WI38 (cell line): Measurements from ENCODE around the gene UBAC1.
A peak's percentile ranks its signal among the peaks of the same experiment; 100 is the strongest.
"Not testable (repeated sequence)": the region's sequence is repeated elsewhere in the genome, so short reads cannot be mapped to it uniquely, and the experiment has no call there.

ENCODE experiments used
- H3K4me3 ChIP-seq: 2 replicates; pipeline ENCODE4 v1.5.1; 2011; ENCODE audit warnings: low read depth, mild to moderate bottlenecking, control low read depth, low read length
- TF ChIP-seq, protein P1 (sequence below): IDR thresholded peaks from 2 replicates; pipeline ENCODE4 v1.5.1; 2012; ENCODE audit warnings: low read depth, mild to moderate bottlenecking, control low read depth, low read length

Gene UBAC1

DNA sequence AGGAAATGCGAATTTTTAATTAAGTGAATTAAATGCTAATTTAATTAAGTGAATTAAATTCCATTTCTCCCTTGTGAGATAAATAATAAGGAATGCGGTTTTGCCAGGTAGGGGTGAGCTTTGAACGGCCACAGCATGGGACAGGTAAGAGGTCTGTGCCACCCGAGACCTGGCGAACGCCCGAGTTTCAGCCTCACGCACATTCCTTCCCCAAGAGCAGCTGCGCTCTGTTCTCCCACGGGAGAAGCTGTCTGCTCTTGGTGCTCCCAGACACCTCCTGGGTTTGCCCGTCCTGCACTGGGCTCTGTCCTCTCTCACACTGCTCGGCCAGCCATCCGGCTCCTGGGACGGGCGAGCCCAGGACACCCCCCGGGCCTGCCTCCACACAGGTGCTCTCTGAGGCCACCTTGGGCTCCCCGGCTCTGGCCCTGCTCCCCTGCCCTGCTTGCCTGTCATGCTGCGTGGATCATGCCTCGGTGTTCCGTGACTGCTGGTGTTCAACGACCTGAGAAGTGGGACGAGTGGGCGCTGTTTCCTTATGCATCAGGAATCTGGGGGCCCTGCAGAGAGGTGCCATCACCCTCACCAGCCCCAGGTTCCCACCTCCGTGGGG, 40.1 kb downstream of the UBAC1 start:
- TF ChIP-seq, protein P1, sequence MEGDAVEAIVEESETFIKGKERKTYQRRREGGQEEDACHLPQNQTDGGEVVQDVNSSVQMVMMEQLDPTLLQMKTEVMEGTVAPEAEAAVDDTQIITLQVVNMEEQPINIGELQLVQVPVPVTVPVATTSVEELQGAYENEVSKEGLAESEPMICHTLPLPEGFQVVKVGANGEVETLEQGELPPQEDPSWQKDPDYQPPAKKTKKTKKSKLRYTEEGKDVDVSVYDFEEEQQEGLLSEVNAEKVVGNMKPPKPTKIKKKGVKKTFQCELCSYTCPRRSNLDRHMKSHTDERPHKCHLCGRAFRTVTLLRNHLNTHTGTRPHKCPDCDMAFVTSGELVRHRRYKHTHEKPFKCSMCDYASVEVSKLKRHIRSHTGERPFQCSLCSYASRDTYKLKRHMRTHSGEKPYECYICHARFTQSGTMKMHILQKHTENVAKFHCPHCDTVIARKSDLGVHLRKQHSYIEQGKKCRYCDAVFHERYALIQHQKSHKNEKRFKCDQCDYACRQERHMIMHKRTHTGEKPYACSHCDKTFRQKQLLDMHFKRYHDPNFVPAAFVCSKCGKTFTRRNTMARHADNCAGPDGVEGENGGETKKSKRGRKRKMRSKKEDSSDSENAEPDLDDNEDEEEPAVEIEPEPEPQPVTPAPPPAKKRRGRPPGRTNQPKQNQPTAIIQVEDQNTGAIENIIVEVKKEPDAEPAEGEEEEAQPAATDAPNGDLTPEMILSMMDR = no peak
- no peak overlapping the region for H3K4me3 ChIP-seq

DNA sequence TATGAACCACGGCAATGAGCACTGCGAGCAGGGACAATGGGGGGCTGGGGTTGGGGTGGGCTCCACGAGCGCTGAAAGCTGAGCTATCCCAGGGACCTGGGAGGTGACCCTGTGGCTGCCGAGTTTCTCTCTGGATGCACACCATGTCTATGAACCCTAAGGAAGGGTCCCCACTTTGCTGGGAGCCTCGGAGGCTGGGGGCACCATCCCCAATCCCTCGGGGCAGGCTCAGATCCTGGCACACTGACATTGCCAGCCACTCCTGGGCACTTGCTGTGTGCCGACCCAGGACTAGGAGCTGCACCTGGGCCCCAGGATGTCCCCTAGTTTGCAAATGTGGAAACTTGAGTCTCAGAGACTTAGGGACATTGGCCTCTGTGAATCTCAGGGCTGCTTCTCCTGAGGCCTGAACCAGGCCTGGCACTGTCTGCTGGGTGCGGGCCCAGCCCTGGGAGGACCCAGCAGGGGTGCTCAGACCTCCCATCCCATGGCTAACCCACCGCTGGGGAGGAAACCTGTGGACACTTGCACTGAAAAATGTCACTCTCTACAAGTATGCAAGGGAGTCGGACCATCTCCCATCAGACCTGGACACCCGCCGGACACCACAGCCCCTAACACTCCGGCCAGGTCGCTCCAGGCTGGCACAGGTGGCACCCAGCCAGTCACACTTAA, 40.8 kb downstream of the UBAC1 start:
- TF ChIP-seq, protein P1 = no peak
- H3K4me3 ChIP-seq = no peak overlapping the region

DNA sequence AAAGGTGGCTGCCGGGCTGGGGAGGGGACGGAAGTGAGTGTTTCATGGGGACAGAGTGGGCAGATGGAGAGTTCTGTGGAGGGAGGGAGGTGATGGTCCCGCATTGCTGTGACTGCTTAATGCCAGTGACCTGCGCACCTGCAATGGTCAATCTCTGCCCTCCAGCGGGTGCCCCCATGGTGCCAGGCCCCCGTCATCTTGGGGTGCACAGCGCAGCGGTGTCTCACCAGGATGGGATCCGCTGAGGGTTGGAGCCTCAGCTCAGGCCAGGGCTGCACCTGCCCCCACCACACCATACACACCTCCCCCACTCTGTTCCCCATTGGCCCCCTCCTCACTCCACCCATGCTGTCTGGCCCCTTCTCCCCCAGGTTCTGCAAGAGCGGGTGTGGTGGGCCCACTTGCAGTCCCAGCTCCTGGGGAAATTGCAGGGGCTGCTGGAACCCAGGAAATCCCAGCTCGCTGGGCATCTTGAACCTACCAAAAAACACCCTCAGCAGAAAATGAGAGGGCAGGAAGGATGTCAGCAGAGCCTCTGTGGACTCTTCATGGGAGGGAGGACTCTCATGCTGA, 41.8 kb downstream of the UBAC1 start:
- TF ChIP-seq, protein P1 = no peak
- H3K4me3 ChIP-seq = no peak overlapping the region

DNA sequence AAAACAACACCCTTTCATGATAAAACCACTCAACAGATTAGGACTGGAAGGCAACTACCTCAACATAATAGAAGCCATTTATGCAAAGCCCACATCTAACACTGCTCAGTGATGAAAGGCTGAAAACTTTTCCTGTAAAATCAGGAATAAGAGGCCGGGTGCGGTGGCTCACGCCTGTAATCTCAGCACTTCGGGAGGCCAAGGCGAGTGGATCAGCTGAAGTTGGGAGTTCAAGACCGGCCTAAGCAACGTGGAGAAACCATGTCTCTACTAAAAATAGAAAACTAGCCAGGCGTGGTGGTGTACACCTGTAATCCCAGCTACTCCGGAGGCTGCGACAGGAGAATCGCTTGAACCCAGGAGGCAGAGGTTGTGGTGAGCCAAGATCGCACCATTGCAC, 44.9 kb downstream of the UBAC1 start:
- H3K4me3 ChIP-seq = not testable (repeated sequence)

DNA sequence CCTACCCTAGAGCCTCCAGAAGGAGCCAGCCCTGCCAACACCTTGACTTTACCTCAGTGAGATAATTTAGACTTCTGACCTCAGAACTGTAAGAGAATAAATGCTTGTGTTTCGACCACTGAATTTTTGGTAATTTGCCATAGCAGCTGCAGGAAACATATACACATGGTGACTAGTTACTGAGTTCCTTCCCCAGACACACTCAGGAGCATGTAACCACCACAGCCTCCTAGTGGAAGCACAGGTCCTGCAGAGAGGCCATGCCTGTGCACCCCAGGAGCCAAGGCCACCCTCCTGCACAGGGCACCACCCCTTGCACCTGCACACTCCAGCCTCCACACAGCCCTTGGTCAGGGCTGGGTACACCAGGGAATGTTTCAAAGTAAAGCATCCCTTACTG, 46.3 kb downstream of the UBAC1 start:
- TF ChIP-seq, protein P1 = peak; percentile 52

DNA sequence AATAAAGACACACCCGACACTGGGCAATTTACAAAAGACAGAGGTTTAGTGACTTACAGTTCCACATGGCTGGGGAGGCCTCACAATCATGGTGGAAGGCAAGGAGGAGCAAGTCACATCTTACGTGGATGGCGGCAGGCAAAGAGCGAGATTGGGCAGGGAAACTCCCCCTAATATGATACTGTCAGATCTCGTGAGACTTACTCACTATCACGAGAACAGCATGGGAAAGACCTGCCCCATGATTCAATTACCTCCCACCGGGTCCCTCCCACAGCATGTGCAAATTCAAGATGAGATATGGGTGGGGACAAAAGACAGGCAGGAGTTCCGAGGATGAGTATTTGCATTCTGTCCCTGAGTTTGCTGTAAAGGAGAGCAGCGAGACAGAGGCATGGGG, 49.9 kb downstream of the UBAC1 start:
- not testable (repeated sequence) for H3K4me3 ChIP-seq

More for the DNA sequence above, 46.3 kb downstream of the UBAC1 start:
- no peak overlapping the region for H3K4me3 ChIP-seq

DNA sequence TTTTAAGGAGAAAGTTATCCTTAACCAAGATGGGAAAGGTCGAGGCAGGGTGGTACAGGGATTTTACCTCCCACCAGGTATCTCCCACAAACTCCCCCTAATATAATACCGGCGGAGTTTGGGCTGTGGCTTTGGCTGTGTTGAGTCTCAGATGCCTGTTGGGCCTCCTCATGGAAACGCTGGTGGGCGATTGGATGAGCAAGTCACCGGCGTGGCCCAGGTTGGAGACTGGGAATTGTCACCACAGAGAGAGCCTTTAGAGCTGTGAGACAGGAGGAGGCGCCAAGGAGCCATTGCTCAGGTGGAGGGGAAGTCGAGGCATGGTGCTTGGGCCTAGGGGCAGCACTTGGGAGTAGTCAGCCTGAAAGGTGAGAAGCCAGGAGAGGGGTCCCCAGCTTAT, 50.4 kb downstream of the UBAC1 start:
- TF ChIP-seq, protein P1 = no peak

DNA sequence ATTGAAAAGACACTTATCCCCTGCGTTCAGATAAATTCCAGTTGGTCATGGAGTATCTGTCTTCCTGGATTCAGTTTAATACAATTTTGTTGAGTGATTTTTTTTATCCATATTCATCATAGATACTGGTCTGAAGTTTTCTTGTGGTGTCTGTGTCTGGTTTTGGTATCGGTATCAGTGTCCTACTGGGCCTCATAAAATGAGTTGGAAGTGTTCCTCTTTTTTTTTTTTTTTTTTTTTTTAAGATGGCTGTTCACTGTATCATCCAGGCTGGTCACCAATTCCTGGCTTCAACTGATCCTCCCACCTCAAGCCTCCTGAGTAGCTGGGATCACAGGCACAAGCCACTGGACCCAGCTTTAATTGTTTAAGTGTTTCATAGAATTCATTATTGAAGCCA, 51.0 kb downstream of the UBAC1 start:
- TF ChIP-seq, protein P1 = no peak
- H3K4me3 ChIP-seq = no peak overlapping the region

More for the DNA sequence above, 50.4 kb downstream of the UBAC1 start:
- no peak overlapping the region for H3K4me3 ChIP-seq
